NCI-H2171 (cell line): ENCODE results near the gene PCED1B.
"Not testable (repeated sequence)": the region's sequence is repeated elsewhere in the genome, so short reads cannot be mapped to it uniquely, and the experiment has no call there.

Experiments used
- DNase-seq: peaks from one replicate; lab custom pipeline; 2025; lab: John Stamatoyannopoulos, UW

Gene PCED1B

DNA sequence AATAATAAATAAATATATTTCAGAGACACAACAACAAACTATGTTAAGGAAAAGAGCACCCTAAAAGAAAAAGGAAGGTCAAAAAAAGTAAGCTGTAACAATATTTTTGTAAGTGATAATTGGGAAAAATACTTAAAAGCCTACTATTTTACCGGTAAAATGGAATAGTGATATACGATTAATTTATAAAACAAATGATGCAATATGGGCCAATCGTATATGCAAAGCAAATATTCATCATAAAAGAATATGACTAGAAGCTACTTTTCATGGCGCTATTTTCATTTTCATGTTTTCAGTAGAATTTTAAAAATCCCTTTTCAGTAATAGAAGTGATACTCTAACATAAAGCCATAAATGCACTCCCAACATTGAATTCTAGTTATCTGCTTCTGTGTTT lies 131.4 kb downstream of the PCED1B start:
- no peak for DNase-seq

DNA sequence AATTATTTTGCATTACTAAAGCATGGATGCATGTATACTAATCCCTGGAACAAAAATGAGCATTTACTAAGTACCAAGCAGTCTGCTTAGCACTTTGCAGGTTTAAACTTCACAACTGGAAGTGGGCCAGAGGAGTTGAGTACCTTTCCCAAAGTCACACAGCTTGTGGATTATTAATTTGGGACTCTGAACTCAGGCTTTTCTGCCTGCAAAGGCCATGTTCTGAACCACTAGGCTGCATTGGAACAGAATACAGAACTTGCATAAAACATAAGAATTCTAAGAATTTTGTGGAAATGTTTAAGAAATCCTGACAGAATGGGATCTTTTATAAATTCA lies 133.2 kb downstream of the PCED1B start:
- DNase-seq = no peak

DNA sequence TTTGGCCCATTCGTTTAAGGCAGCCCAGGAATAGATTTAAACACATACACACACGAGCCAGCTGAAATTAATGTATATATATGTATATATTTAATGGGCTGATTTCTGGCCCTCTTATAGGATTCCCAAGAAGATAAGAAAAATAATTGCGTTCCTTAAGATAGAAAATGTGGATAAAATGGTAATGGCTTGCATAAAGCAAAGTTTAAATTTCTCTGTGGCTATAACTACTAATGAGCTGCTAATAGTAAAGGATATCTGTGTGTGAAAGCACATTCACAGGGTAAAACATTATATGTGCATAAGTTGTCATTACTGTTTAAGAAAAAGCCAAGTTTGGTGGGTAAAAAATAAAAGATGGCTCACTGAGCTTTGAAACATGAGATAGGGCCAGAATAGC lies 134.0 kb downstream of the PCED1B start:
- no peak for DNase-seq

DNA sequence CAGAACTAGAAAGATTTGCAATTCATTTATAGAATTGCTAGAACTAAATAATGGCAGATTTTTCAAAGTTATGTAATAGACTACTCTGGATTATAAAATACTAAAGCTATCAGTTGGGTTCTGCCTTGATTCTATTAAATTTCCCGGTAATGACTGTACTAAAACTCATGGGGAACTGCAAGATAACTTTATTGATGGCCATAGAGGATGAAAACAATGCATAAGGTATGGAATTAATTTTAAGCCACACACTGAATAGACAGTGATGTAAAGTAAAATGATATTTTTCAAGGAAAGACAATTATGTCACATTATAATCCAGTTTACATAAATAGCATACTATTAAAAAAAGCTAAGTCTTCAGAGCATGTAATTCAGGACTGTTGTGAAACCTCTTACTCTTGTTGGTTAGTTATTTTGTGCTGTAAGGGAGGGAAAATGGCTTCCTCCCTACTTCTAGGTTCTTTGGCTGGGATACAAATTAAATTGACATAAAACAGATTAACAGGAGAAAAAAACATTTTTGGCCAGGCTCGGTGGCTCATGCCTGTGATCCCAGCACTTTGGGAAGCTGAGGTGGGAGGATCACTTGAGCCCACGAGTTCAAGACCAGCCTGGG lies 134.7 kb downstream of the PCED1B start:
- DNase-seq = no peak

DNA sequence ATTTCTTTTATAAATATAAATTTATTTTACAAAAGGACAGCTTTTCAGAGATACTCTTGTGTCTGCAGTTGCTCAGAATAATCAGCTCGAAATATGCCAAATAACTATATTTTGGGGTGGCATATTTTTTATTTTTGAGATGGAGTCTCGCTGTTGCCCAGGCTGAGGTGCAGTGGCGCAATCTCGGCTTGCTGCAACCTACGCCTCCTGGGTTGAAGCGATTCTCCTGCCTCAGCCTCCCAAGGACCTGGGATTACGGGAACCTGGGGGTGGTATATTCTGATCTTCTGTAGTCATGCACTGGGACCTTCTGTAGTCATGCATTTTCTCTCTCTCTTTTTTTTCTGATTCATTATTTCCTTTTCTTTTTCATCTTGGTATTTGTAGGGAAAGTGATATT lies 135.3 kb downstream of the PCED1B start:
- DNase-seq = no peak

DNA sequence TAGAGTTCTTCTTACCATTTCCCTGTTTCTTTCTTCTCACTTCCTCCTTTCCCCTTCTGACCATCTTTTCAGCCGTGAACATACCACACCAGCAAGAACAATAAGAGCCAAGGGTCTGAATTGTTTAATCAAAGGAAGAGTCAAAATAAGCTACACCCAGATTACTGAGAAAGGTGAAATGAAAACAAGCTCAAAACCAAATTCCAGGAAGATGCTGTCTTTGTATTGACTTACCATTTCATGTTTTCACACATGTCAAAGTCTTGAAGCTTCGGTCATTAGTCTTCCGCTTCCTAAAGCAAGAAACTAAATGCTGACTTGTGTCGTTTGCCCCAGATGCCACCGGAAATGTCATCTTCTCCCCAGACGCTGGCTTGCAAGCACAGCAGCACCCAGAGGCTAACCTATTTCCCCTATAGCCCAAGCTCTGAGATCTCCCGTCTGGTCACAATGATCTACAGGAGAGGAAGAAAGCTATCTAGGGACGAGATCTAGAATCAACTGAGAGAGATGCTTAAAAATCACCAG lies 136.8 kb downstream of the PCED1B start:
- DNase-seq = no peak

DNA sequence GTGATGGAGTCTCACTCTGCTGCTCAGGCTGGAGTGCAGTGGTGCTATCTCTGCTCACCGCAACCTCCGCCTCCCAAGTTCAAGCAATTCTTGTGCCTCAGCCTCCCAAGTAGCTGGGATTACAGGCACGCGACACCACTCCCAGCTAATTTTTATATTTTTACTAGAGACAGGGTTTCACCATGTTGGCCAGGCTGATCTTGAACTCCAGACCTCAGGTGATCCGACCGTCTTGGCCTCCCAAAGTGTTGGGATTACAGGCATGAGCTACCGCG lies 138.1 kb downstream of the PCED1B start:
- DNase-seq = not testable (repeated sequence)

DNA sequence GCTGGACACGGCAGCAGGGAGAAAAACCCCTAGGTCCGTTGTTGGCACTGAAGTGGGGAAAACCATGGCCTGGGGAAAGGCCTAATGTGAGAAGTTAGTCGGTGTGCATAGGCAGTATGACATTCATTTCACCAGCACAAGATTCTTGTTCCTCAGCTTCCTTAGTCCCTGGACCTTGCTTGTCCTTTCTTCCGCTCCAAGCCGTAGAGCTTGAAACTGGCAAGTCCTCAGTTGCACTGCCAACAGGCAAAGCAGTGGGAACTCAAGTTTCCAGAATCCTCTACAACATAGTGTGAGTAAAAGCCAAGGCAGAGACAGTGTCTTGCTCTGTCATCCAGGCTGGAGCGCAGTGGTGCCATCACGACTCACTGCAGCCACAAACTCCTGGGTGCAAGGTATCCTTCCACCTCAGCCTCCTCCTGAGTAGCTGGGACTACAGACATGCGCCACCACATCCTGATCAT lies 138.8 kb downstream of the PCED1B start:
- DNase-seq = no peak

DNA sequence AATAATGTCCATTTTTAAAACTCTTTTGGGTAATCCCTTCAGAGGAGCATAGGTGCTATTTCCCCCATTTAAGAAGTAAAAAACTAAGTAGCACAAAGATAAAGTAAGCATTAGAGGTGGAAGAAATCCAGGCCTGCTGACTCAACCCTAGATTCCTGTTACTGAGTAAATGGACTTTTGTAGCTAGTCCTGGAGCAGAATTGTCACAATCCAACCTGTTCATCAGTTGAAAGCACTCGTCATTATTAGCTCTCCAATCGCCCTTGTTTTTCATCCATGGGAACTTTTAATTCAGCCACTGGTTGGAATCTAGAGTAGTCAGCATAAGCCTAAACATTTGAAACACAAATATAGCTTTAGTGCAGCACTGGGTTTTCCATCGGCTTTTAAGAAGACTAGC lies 139.8 kb downstream of the PCED1B start:
- no peak for DNase-seq

DNA sequence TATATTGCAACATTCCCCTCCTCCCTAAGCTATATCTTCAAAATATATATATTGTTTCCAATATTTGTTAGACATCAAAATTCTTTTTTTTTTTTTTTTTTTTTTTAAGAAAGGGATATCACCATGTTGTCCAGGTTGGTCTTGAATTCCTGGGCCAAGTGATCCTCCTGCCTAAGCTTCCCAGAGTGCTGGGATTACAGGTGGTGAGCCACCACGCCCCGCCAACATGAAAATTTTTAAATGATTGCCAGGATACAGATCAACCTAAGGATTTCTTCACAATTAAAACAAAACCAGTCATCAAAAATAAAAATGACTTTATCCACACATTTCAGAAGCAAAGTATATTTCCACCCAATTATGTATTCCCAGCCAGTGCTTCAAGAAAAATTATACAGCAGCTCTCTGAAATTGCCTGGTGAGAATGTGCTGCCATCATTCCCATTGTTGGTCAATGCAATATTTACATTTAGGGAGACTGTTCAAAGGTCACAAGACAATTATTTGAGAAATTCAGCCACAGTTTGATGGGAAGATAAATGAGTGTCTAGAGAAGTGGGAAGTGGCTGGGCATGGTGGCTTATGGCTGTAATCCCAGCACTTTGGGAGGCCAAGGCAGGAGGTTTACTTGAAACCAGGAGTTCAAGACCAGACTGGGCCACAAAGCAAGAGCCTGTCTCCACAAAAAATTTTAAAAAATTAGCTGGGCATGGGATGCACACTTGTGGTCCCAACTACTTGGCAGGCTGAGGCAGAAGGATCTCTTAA lies 142.0 kb downstream of the PCED1B start:
- no peak for DNase-seq

DNA sequence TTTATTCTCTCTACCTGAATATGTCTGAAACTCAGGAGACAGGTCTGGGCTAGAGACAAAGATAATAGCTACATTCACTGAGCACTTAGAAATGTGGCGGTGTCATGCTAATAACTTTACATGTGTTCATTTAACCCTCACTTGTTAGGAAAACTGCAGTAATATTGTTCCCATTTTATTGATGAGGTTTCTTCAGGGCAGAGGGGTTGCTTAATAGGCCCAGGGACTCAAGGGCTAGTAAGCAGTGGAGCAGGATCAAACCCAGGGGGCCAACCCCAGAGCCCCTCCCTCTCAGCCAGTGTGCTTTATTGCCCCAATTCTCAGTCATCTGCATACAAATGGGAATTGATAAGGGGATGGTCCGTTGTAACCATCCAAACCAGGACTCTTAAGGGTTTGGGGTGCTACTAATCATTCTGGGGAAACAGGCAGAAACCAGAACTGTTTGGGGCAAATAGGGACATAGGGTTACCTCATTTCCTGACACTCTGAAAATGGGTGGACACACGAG lies 143.2 kb downstream of the PCED1B start:
- DNase-seq = no peak

DNA sequence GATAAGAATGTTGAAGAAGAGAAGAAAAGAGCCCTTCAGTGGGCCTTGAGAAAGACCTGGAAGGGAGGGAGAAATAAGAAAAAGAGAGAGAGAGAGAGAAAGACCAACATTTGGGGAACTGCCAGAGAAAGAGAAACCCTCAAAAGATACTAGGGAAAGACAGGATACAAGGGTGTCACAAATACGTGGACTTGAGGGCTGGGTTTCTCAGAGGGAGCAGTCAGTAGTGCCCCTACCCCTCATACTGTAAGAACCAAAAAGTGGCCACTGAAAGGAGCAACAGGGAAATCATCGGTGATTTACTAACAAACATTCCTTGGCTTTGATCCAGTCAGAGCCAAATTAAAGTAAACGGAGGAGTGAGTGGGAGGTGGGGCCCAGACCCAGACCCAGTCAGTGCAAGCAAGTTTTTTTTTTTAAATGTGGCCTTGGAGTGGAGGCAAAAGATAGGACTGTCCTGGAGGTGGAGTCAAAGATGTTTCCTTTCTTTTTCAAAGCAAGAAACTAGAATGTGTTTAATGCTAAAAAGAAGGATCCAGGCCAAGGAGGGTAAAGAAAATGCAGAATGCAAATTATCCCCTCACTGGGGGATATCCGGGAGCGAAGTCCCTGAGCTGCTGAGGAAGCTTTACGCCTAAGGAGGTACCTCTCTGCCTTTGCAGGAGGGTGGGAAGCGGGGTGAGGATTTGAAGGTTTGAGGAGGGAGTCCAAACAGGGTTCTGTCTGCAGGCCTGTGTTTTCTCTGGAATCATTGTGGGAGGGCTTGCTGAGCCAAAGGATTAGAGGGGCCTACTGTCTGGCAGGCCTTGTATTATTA lies 143.8 kb downstream of the PCED1B start:
- no peak for DNase-seq

DNA sequence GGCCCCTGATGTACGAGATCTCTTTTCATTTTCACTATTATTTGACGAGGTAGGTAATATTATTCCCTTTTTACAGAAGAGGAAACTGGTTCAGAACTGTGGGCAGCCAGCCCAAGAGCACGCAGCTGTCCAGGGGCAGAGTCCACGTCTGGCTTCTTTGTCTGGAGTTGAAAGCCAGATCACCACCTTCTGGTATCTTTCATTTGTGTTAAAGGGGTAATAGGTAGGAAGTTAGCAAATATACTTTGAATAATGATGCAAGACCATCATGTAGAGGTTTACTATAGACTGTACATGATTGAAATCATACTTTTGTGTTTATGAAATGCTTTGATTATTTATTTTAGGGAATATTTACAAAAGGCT lies 144.4 kb downstream of the PCED1B start:
- no peak for DNase-seq

DNA sequence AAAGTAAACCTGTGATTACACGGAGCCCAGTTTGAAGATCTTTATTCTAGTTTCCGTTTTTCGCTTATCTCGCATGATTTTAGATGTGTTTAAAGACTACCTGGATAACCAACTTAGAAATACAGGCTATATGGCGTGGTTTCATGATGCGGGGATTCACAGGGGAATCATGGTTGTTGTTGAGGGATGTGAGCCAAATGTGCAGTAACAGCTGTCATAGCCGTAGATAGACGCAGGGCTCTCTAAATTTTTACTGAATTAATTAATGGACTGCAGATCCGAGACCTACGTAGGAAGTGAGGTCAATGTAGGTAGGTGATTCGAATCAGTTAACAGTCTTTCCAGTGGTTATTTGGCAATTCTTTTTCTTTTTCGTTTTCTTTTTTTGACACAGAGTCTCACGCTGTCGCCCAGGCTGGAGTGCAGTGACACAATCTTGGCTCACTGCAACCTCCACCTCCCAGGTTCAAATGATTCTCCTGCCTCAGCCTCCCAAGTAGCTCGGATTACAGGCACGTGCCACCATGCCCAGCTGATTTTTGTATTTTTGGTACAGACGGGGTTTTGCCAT lies 145.2 kb downstream of the PCED1B start:
- DNase-seq = no peak

DNA sequence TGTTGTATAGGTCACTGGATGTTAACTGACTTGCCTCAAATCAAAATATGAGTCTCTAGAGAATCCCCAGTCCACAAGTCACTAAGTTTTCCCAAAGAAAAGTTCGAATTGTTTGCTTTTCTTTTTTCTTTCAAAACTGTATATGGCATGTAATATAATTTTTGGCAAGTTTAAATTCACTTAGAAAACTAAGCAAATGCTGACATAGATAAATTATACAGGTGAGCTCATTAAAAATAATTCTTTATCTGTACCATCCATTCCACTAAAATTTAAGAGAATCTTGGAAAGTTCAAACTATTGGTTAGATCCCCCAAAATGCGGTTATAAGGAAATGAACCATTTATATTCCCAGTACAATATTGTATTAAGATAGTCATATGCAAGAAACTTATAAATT lies 145.9 kb downstream of the PCED1B start:
- no peak for DNase-seq

DNA sequence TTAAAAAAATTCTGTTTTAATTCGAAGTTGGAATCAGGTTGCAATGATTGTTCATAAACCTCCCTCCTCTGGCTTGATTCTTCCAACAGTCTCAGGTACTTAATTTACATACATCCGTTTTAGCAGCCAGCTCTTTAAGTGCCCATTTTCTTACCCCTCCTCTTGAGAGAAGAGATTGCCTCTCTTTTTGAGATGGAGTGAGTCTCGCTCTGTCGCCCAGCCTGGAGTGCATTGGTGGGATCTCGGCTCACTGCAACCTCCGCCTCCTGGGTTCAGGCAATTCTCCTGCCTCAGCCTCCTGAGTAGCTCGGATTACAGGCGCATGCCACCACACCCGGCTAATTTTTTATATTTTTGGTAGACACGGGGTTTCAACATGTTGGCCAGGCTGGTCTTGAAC lies 146.8 kb downstream of the PCED1B start:
- no peak for DNase-seq

DNA sequence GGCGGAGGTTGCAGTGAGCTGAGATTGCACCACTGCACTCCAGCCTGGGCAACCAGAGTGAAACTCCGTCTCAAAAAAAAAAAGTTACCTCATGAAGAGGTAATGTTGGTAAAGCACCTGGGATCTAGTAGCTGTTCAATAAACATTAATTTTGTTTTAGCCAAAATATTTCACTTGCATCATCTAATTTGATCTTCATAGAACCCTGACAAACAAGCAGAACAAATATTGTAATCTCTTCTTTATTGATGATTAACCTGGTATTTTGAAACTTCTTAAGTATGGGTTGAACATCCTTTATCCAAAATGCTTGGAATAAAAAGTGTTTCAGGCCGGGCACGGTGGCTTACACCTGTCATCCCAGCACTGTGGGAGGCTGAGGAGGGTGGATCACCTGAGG lies 149.4 kb downstream of the PCED1B start:
- no peak for DNase-seq

DNA sequence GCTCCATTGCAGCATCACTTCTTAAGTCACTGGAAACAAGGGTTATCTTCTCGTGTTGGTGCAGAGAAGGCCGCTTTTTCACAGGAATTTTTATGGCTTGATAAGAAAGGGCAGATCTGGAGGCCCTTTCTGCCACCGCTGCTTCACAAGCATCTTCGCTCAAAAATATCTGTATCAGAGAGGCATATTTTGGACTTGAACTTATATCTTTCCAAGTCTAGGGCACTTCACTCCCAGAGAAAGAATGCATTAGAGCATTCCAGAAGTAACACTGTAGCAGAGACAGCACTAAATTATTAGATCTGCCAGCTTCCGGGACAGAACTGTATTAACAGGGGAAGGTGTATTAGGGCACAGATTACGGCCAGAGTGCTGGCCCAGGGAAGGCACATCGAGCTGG lies 152.0 kb downstream of the PCED1B start:
- DNase-seq = no peak

DNA sequence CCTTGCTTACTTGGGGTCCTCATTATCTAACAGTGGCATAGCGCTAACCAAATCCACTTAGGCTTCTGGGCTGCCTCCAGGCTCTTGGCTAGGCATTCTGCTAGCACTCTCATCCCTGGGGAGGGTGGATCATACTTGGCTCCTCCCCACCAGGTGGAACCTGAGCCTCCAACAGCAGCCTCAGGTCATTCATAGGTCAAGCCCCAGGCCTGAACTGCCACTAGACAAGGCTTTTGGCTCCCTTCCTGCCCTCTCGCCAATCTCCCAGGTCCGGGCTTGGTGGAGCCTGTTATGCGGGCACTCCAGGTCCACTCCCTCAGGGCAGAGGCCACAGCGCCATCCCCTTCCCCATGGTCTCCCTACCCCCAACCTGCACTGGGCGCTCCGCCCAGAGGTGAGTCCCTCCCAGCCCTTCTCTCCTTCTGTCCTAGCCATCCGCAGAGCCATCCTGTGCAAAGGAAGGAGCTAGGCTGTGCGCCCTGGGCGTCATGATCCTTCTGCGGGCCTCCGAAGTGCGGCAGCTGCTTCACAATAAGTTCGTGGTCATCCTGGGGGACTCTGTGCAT lies 155.2 kb downstream of the PCED1B start:
- no peak for DNase-seq

DNA sequence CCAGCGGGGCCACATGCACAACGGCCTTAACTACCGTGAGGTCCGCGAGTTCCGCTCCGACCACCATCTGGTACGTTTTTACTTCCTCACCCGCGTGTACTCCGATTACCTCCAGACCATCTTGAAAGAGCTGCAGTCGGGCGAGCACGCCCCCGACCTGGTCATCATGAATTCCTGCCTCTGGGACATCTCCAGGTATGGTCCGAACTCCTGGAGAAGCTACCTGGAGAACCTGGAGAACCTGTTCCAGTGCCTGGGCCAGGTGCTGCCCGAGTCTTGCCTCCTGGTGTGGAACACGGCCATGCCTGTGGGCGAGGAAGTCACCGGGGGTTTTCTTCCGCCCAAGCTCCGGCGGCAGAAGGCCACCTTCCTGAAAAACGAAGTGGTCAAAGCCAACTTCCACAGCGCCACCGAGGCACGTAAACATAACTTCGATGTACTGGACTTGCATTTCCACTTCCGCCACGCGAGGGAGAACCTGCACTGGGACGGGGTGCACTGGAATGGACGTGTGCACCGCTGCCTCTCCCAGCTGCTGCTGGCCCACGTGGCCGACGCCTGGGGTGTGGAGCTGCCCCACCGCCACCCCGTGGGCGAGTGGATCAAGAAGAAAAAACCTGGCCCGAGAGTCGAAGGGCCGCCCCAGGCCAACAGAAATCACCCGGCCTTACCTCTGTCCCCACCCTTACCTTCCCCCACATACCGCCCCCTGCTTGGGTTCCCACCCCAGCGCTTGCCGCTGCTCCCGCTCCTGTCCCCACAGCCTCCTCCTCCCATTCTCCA lies 156.0 kb downstream of the PCED1B start:
- no peak for DNase-seq

DNA sequence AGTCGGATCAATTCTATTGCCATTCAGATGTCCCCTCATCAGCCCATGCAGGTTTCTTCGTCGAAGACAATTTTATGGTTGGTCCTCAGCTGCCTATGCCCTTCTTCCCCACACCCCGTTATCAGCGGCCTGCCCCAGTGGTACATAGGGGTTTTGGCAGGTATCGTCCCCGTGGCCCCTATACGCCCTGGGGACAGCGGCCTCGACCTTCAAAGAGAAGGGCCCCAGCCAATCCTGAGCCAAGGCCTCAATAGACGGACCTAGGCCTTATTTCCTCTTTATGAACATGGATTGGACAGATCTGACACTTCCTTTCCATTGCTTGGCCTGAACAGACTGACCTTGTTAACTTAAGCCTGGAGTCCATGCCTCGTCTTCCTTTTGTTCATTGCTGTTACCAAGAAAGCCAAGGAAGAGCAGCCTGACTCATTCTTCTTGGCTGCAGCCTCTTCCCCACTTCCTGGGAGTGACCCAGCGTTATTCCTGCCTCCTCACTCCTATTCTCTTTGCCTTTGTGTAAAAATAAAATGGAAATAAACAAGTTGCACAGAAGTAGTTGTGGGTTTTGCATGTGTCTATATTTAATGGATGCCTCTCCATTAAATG lies 156.8 kb downstream of the PCED1B start:
- DNase-seq = no peak
